HG03354 (cell line): ENCODE data around the gene TUBA3D.
"Not testable (repeated sequence)": the region's sequence is repeated elsewhere in the genome, so short reads cannot be mapped to it uniquely, and the experiment has no call there.

Source experiments
- ATAC-seq: cut with Tn5 transposase; IDR thresholded peaks from one replicate; pipeline ENCODE4 v1.9.1; 2021; ENCODE audit warnings: mild to moderate bottlenecking; ENCODE audit not compliant: unreplicated experiment, poor library complexity, severe bottlenecking

TUBA3D gene

GRCh38 chr2:131482506-131483155, 6.7 kb downstream of the TUBA3D start:
- not testable (repeated sequence) for ATAC-seq

- ATAC-seq, result not testable (repeated sequence)
Measured at GRCh38 chr2:131483981-131484820, 8.3 kb downstream of the TUBA3D start.

- ATAC-seq, result not testable (repeated sequence)
Measured at GRCh38 chr2:131484906-131485460, 9.1 kb downstream of the TUBA3D start.

GRCh38 chr2:131486201-131486902, 10.4 kb downstream of the TUBA3D start:
- ATAC-seq, result not testable (repeated sequence)

- ATAC-seq, result no peak
Measured at GRCh38 chr2:131488306-131489205, 12.6 kb downstream of the TUBA3D start.

GRCh38 chr2:131490616-131491468, 14.9 kb downstream of the TUBA3D start:
- ATAC-seq, result not testable (repeated sequence)

- ATAC-seq, result peak; percentile 3
Measured at GRCh38 chr2:131491469-131491836, 15.5 kb downstream of the TUBA3D start.

- ATAC-seq, result peak; percentile 29
Measured at GRCh38 chr2:131492015-131492417, 16.1 kb downstream of the TUBA3D start, which contains the start of gene MZT2A. MZT2A (minus strand) TSS chr2:131492397; CDS start chr2:131492376, 21 bp downstream.

GRCh38 chr2:131492418-131493198, 16.7 kb downstream of the TUBA3D start:
- peak; percentile 73 for ATAC-seq

GRCh38 chr2:131493199-131493968, 17.5 kb downstream of the TUBA3D start:
- peak; percentile 29 for ATAC-seq

GRCh38 chr2:131495506-131495905, 19.6 kb downstream of the TUBA3D start:
- ATAC-seq, result not testable (repeated sequence)

GRCh38 chr2:131498321-131498973, 22.5 kb downstream of the TUBA3D start:
- ATAC-seq, result peak; percentile 84

GRCh38 chr2:131503587-131503986, 27.7 kb downstream of the TUBA3D start:
- ATAC-seq, result not testable (repeated sequence)

GRCh38 chr2:131504082-131504750, 28.3 kb downstream of the TUBA3D start:
- not testable (repeated sequence) for ATAC-seq

- ATAC-seq, result no peak
Measured at GRCh38 chr2:131509615-131510014, 33.7 kb downstream of the TUBA3D start.
